CD4-positive, alpha-beta T cell treated with Interleukin-4 for 4 hours (primary cell): ENCODE measurements around the gene ARHGAP6.
"Not testable (repeated sequence)": the region's sequence is repeated elsewhere in the genome, so short reads cannot be mapped to it uniquely, and the experiment has no call there.

Experiments used
- DNase-seq: peaks from one replicate; pipeline ENCODE4 v3.0.0-alpha.2; 2020

Gene ARHGAP6

DNA sequence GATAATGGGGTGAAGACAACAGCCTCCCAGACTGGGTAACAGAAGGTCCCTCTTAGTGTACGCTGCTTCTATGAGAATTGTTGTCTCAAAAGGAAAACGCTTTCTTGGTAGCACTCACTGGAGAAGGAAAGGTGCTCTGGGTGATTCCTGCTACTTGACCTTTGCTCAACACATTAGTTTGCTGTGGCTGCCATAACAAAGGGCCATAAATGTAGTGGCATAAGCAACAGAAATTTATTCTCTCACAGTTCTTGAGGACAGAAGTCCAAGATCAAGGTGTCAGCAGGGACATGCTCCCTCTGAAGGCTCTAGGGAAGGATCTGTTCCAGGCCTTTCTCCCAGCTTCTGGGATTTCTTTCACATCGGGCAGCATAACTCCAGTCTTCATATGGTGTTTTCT lies 535.6 kb downstream of the ARHGAP6 start:
- DNase-seq: no peak

DNA sequence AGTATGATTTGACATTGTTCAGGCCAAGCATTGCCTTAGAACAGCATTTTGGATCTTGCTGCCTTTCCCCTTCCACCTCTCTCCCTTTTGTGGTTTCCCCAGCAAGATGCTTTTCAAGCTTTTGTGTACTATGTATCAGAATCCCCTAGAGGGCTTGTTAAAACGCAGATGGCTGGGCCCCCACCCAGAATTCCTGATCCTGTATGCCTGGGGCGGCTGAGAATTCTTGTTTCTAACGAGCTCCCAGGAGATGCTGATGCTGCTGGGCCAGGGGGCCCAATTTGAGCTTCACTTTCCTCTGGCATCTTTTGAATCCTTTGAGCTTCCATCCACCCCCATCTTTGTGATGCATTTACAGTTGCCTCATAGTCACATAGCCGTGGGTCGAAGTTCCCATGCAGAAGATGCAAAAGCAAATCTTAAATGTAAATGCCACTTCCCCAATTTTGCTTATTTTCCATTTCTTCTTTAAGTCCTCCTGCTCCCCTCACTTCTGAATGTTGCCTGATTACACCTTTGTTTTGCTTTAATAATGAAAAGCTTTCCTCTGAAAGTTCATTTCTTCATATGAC lies 536.1 kb downstream of the ARHGAP6 start:
- no peak for DNase-seq

DNA sequence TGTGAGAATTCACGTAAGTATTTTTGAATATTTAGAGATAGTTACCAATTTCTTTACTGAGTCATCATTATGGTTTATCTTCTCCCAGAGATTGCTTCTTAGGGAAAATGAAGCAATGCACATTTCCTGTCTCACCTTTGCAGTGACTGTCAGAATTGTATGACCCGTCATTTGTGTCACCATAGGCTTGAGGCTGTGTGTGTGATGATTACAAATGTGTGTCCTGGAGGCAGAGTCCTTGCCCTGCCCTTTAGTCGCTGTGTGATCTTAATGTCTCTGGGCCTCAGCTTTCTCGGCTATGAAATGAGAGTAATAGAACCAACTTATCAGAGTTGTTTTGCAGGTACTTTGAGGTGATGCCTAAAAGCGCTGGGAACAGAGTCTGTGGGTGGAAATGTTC lies 540.7 kb downstream of the ARHGAP6 start:
- DNase-seq: no peak

DNA sequence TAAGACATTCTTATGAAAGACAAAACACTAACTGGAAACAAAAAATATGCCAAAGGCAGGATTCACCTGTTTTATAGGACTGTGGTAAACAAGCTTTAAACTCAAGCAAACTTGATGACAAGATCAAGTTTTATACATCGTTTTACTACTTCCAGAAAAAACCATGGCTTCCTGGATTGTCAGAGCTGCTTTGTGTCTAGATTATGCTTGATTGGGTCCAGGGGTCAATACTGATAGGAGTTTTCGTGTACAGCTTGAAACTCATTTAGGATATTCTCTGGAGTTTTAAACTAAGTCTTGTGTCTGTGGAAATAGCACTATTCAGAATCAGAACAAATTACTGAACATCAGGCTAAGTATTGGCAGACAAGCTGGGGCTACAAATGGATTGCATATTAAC lies 541.6 kb downstream of the ARHGAP6 start:
- DNase-seq: no peak

DNA sequence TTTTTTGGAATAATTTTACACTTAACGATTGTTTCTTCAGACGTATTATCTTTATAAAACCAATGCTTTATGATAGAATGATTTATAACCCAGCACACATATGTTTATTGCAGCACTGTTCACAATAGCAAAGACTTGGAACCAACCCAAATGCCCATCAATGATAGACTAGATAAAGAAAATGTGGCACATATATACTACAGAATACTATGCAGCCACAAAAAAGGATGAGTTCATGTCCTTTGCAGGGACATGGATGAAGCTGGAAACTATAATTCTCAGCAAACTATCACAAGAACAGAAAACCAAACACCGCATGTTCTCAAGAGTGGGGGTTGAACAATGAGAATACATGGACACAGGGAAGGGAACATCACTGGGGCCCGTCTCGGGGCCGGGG lies 542.6 kb downstream of the ARHGAP6 start:
- not testable (repeated sequence) for DNase-seq

DNA sequence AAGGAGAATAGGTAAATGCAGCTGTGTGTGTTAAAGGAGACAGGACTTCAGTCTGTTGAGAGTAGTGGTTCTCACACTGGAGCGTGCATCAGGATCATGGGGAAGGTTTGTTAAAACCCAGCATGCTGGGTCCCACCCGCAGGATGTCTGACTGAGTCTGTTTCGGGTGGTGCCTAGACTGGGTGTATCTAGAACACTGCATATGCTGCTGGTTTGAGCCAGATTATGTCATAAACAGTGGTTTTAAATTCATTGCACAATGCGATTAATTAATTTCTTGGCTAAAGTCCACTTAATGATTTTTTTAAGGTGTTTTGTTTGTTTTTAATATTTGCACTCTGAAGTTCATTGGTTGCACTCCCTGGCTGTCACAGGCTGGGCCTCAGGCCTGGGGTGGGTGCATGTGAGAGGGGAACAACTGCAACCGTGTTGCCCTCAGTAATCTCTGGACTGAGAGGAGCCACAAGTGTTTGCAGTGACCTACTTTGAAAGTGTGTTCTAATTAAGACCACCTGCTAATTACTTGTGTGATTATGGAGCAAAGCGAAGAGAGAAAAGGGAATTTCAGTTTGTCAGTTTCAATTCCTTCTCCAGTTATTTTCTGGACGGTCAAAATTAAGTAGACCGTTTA lies 546.3 kb downstream of the ARHGAP6 start:
- no peak for DNase-seq

DNA sequence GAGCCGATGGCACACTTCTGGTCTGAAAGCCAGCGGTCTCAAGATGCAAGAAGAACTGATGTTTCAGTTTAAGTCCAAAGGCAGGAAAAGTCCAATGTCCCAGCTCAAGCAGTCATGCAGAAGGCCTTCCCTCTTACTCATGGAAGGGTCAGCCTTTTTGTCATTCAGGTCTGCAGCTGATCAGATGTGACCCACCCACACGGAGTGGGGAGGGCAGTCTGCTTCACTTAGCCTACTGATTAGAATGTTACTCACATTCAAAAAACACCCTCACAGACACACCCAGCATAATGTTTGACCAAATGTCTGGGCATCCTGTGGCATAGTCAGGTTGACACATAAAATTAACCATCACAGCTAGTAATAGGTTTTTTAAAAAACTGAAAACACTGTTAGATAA lies 548.0 kb downstream of the ARHGAP6 start:
- no peak for DNase-seq

DNA sequence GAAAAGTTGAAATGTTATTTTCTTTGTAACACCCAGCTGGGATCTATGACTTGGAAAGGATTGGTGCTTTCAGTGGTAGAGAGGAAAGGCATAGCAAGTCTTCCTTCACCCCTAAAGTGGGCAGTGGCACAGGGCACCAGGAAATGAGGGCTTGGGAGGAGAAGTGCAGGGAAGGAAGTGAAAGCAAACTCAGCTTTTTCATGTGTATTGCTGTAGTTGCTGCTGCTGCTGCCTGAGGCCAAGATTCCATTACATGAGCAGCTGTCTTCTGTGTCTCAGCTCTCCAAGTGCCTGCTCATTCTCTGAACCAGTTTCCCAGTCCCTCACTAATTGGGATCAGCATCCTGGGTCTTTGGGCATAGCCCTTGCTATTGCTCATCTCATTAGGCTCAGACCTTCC lies 552.0 kb downstream of the ARHGAP6 start:
- DNase-seq: no peak

DNA sequence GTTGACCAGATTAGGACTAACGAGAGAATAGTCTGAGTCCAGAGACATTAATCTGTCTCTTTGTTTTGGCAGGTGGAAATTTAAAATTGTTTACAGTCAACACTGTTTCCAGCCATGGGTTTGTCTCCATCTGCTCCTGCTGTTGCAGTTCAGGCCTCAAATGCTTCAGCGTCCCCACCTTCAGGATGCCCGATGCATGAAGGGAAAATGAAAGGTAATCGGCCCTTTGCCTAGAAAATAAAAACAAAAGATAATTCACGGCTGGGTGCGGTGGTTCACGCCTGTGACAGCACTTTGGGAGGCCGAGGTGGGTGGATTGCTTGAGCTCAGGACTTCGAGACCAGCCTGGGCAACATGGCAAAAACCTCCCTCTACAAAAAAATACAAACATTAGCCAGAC lies 553.8 kb downstream of the ARHGAP6 start:
- DNase-seq: no peak

DNA sequence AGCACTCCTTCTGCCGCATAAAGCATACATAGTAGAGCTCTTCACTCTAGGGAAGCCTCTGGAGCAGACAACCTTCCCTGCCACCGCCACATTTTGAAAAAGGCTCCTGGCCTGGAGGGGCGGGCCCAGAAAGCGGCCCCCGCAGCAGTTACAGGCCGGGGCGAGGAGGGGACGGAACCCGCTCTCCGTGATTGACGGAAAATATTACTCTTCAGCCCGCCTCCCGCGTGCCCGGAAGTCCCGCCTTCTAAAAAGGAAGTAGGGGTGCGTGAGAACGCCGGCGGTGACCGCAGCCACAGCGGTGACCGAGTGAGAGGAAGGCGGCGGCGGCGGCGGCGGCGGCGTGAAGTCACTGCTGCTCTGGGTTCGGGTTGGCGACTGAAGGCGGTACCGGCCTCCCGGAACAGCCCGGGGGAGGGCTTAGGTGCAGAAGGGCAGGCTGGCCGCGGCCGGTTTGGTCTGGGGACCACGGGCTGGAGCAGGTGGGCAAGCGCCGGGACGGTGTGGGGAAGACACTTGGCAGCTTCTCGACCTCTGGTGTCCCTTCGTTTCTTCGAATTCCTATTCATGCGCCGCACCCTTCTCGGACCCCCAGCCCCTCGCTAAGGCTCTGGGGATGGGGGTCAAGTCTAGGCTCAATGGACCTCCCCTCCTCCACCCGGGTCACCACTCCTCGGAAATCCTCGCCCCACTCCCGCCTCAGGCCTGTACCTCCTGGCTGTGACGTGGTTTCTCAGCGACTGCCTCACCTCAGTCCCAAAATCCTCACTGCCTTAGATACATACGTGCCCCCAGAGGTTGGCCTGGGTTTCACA lies 554.5 kb downstream of the ARHGAP6 start, which contains the start of gene HCCS:
Gene HCCS, plus strand, starts transcription at position 296 of the 815 bp plus-strand sequence. CDS start 729 bp downstream, outside the sequence.
- peak; percentile 85 for DNase-seq

DNA sequence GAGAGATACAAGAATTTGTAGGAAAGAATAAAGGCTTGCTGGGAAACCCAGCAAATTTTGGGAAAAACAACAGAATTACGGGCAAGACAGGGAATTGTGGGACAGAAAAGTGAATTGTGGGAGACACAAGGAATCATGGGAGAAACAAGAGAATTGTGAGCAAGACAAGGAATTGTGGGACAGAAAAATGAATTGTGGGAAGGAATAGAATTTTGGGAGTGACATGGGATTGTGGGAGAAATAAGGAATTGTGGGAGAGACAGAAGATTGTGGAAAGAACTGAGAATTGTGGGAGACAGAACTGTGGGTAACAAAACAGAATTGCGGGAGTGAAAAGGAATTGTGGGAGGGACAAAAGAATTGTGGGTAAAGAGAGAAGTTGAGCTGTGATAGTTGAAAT lies 555.8 kb downstream of the ARHGAP6 start:
- no peak for DNase-seq

DNA sequence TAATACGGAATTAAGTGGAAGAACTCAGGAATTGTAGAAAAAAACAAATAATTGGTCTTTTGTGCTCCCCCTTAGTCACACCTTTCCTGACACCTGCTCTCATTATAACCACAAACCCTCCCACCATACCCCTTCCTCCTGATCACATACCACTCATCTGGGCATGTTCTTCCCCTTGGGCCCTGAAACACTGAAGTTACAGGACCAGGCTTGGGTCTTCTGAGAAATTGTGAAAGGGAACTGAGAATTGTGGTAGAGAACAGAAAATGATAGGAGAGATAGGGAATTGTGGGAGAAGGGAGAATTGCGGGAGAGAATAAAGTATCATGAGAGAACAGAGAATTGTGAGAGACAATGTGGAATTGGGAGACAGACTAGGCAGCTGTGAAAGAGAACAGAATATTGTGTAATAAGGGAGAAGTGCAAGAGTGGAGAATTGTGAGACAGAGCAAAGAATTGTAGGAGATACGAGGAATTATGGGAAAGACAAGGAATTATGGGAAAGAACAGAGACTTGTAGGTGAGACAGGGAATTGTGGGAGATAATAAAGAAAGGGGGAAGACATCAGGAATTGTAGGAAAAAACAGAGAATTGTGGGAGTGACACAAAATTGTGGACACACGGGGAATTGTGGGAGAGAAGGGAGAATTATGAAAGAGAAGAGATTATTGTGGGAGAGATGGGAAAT lies 557.3 kb downstream of the ARHGAP6 start:
- DNase-seq: no peak

DNA sequence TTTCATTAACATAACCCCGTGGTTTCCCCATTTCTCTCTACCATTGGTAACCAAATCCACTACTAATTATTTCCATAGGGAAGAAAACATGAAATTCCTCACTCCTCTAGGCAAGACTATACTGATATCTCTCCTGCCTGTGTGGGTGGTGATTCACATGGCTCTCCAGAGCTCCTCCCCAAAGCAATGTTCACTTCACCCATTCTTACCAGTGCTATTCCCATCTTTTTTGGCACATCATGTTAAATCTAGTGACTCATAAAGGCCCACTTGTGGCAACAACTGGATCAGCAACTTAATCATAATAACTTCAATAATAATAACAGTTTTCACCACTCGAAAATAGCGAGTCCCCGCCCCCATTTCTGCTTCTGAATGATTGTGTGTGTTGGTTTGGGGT lies 560.6 kb downstream of the ARHGAP6 start:
- no peak for DNase-seq

DNA sequence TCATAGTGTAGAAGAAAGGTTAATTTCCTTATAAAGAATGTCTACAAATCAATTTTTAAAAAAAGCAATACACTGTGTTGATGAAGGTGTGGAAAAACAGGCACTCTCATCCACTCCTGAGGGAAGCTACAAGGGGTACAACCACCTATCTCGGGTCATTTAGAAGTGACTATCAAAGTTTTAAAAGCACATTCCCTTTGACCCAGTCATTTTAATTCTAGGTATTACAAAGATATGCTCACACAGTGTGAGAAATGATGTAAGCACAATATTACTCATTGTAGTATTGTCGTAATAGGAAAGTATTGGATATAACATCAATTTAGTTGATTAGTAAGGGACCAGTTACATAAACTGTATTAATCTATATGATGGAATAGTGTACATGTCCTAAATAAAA lies 562.0 kb downstream of the ARHGAP6 start:
- DNase-seq: no peak

DNA sequence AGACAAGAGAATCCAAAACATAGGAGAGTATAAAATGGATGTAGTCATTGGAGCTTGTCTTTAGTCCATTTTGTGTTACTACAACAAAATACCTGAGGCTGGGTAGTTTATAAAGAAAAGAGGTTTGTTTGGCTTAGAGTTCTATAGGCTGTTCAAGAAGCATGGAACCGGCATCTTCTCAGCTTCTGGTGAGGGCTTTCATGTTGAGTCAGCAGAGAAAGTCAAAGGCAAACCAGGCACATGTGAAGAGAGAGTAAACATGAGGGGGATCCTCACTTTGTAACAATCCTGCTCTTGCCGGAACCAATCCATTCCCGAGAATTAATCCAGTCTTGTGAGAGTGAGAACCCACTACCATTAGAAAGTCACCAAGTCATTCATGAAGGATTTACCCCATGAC lies 562.7 kb downstream of the ARHGAP6 start:
- DNase-seq: no peak

DNA sequence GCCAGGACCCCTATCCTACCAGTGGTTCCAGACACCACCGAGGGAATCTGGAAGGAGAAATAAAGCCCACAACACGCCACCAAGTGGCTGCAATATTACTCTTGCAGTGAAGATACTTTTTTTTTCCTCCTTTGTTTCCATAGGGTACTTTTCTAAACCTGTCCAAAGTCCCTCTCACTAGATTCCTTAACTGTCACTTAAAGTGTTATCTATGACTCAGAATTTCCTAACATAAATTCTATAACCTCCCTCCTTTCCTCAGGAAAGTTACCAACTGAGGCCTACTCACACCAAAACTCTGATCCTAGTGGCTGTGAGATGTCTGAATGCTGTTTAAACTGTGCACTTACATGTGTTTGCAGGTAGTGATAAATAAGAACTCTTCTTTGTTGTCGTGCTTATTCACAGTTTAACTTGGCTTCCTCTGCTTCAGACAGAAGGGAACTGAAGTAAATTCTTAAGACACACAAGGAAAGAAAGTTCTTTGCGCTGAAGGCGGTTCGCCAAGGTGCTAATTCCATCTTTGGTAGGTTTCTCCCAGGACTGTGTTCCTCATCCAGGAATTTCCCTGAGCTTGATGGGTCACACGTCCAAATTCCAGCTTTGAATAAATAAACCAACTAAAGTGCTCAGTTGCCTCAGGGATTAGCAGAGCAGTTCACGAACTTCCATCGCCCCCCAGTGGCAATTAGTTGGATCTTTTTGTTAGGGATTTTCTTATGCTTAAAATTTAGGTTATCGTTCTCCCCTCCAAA lies 565.3 kb downstream of the ARHGAP6 start:
- DNase-seq: no peak

DNA sequence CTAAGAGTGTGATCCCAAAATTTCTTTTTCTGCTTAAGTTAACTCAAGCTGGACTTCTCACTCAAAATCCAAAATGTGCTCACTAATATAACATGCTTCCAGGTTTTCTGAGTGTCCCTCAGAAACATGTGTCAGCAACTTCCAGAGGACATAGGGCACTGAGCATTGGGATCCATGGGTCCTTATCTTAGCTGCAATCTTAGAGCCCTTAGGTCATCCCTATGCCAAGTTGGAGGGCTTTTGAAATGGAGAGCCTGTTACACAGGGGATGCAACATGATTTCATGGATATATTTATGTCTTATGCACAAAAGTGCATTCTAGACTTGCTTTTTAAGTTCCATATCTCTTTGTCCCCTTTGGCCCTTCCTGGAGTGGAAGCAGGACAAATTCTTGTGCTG lies 566.3 kb downstream of the ARHGAP6 start:
- no peak for DNase-seq

DNA sequence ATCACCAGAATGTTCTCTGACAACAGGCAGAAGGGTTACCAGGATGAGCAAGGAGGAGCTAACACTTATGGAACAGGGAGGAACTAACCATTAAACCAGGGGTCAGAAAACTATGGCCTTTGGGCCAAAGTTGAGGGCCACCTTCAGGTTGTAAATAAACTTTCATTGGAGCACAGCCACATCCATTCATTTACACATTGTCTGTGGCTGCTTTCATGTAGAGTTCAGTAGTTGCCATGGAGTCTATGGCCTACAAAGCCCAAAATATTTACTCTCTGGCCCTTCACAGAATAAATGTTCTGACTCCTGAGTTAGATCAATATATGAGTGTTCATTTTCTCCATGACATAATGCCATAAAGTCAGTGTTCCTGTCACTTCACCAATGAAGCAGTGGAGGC lies 567.8 kb downstream of the ARHGAP6 start:
- DNase-seq: no peak

DNA sequence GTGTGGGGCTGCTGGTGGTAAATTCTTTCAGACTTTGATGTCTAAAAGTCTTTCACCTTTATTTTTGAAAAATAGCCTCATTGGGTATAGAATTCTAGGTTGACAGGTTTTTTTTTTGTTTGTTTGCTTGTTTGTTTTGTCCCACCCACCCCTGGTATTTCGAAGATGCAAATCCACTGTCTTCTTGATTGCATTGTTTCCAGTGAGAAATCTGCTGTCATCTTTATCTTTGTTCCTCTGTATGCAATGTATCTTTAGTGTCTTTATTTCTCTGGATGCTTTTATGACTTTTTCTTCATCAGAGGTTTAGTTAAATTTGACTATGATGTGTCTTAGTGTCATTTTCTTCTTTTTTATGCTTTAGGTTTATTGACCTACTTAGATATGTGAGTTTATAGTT lies 575.9 kb downstream of the ARHGAP6 start:
- DNase-seq: no peak
